T-helper 1 cell treated with Interleukin-12 subunit alpha and Interleukin-12 subunit beta and Interleukin-4 antibody, amounts not matched to agents 30 ng/mL and 1 ng/mL, for 36 hours (primary cell): ENCODE results near the gene CSTF3. TPM values are rescaled to one million over a fixed set of nuclear protein-coding genes. Genes with fewer than 3 reads are reported as not detected.
"Not testable (repeated sequence)": the region's sequence is repeated elsewhere in the genome, so short reads cannot be mapped to it uniquely, and the experiment has no call there.

Experiments used
- intact Hi-C: fragments of 100-400 bp; cut with micrococcal nuclease; formaldehyde crosslinking; loops from one replicate; pipeline ENCODE4 v1.15.1; 2024
- total RNA-seq: library from RNA; stranded (reverse); gene quantifications from 2 replicates; pipeline ENCODE4 v1.2.3, GENCODE V29; 2022

The CSTF3 gene
- total RNA-seq: 27.9 and 31.1 TPM in 2 replicates

DNA sequence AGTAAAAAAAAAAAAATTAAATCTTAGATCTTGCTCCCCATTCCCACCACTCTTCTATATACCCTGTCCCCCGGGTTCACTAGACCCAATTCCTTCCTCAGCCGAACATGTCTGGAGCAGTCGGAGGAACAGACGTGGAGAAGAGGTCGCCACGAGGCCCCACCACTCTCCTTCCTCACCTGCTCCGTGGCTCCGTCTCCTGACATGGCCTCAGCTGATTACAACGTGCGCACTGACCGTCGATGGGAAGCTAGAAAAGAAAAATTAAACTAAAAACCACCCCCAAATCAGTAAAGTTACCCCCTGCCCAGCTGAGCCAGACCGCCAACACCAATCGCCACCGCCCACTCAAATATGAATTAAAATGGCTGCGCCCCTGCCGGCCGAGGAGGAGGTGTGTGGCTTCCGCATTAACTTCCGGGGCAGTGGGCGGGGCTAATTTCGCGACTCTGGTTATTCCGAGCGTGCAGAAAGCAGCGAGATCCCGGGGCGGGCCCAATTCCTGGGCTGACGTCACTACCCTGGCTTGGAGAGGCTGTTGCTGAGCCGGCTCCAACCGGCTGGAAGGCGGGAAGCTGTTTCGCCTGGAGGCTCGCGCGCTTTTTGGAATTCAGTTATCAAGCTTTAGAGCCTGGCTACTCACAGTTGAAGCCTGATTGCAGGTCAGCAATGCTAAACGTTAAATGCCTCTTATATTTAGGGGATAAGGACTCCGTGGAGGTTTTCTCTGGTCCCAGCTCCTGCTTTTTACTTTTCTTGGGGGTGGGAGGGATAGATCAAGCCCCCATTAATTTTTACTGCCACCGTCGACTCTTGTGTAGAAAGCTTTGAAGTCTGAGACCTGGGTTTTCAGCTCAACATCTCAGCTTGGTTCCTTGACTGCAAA is at the start of gene CSTF3:
CSTF3 (minus strand) TSS at position 361 of the 886 bp plus-strand sequence; CDS start at position 206, 155 bp downstream.
- intact Hi-C loops: loop anchor here (1.0 to 10.0 kb wide), 16 partner anchors 18 to 1753 kb away; partner anchors contain the start of genes ABTB2, APIP, C11orf91 and CAPRIN1

DNA sequence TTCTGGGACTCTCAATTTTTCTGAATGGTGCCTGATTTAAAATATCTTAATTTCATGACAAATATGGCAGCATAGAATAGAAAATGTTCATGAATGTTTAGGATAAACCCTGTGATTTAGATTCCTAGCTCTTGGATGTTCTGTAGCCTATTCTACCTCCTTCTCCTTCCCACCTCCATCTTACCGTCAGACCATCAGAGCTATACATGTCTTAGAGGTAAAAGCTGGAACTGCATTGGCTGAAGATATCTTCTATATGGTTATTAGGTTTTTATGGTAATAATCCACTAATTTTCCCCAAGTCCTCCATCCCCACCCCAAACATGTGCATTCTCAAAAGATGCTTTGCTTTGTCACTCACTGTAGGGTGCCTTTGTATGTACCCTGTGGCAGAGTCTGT is 46.9 kb upstream of the CSTF3 start:
- intact Hi-C loops: no loop called here

DNA sequence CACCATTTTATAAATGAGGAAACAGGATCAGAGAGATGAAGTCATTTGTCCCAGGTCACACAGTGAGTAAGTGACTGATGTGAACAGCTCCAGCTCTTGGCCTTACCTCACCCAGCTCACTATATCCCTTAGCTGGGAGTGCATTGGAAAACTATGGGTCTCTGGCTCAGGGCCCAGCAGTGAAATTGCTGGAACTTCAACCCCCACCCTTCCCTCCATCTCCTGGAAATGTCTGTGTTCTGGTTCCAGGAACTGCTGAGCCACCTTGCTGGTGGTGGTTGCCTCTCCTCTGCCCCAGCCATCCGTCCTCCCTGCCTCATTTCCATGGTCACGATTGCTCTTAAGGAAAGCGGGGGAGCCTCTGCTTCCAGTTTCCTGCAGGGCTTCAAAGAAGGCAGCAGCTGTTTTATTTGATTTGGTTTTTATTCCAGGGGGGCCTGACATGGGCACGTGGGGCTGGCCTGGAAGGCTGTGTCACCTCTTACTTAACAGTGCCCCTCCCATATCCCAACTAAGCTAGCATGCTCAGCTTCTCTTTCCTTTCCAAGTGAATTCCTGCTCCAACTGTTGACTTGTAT is 46.2 kb upstream of the CSTF3 start:
- intact Hi-C loops: no loop called here

DNA sequence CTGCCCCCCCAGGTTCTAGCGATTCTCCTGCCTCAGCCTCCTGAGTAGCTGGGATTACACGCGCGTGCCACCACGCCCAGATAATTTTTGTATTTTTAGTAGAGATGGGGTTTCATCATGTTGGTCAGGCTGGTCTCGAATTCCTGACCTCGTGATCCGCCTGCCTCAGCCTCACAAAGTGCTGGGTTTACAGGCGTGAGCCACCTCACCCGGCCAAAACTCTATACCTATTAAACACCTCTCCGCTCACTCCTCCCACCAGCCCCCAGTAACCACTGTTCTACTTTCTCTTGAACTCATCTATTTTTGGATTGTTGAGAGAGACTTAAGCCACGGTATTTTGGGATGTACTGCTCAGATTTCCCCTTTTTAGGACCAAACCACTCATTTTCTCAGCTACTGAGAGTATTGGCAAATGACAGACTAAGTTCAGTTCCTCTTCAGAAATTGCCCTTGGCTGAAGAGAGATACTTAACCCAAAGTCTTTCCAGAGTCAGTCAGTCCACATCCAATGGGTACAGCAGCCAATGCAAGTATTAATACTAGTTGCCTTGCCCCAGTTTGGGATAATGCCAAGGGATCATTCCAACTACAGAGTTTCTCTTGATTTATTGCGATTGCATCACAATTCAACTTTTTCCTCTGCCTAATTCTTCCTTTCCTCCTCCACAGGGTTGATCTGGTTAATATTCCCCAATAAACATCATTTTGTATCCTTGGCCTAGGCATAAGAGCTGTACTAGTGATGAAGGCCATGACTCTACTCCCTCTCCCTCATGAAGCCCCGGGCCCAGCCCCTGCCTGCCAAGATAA is 36.8 kb upstream of the CSTF3 start:
- intact Hi-C loops: no loop called here

DNA sequence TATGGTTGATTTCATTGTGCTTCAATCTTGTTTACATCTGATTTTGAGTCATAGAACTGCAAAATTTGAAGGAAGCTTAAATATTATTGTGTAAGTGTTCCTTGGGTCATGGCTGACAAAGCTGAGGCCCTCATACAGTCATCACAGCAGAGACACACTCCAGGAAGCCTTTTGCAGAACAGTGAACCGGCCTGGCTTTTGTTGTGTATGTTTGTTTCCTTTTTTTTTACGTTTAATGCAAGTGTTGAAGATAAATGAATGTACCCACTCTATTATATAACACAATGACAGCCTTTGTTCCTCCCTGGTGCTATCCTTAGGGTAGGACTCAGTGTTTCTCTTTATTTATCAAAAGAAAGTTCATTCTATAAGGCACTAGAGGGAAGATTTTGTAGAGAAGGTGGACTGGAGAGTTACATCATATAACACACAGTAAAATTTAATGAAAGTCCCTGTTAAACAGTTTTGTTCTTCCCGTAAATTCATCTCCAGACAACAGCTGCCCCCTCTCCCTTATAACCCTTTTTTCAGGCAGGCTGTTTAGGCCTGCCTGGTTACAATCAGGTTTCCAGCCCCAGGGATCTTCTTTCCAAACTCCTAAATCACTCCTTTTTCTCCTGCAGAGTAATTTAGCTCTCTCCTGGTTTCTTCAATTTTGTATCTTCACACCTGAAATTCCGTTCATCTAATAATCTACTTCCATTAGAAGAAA is 34.3 kb upstream of the CSTF3 start:
- intact Hi-C loops: no loop called here

DNA sequence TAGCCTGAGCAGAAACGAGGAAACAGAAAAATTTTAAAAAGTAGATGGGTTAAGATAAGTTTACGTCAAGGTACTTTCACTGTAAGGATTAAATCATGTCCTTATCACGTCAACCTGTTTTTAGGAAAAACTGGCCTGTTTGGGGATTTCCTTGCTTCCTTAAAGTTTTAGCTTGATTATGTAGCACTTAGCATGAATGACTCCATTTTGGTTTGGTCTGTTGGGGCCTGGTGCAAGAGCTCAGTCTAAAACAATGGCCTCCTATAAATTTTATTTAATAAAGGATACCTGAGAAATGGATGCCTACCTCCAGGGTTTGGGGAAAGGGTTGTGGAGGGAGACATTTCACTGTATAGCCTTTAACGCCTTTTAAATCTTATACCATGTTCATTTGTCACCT is 33.2 kb upstream of the CSTF3 start:
- intact Hi-C loops: no loop called here

DNA sequence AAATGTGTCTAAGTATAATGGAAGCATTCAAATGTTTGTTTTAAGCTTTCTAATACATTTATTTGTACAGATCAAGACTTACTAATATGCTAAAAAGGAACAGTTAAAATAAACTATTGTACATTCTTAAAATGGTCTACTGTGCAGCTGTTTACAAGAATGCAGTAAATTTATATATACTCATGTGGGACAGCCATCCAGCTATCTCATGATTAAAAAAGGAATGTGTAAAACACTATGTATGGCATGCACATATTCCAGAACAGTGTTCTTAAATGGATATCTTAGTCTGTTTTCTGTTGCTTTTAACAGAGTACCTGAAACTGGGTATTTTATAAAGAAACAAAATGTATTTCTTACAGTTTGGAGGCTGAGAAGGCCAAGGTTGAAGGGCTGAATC is 30.2 kb upstream of the CSTF3 start:
- intact Hi-C loops: no loop called here

DNA sequence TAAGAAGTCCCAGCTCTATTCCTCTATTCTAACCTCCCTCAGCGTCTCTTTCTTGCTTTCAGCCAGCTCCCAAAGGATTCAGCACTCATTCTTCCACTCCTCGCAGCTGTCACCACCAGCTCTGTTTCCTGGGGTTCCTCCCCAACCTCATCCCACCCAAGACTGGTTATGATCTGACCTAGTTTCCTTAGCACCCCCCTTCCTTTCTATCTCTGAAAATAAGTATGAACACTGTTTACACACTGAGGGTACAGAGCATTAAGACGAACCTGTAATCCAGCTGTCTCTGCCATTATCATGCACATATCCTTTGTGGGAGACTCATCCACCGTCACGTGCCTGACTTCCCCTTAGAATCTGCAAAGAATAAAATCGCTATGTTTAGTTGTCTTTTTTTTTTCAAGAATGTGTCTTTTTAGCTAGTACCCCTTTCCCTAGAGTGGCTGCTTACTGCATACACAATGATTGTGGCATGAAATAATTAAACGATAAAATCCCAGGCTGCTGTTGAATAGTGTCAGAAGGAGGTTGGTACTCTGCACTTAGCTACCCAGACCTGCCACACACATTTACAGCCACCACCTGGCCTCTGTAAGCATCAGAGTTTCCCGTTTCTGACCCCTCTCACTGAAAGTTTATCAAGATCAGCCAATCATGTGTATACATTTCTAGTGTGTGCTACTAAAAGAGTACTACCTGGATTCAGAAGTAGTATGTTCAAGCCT is 26.9 kb upstream of the CSTF3 start:
- intact Hi-C loops: no loop called here

DNA sequence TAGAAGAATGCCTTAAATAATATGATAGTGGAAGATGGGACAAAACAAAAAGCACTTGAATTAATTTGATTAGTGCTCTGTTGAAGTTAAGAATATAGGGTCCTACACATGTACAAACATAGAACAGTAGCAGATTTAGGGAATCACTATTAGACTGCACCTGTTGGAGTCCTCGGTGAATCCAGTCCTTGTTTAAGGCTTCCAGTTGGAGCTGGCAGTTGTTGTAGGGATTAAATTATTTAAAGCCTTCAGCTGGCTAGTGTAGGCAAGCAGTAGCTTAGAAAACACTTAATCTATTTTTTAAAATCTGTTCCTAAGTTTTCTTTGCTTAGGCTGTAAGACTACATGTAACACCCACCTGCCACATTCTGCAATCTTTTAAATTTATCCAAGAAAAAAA is 24.5 kb upstream of the CSTF3 start:
- intact Hi-C loops: no loop called here

DNA sequence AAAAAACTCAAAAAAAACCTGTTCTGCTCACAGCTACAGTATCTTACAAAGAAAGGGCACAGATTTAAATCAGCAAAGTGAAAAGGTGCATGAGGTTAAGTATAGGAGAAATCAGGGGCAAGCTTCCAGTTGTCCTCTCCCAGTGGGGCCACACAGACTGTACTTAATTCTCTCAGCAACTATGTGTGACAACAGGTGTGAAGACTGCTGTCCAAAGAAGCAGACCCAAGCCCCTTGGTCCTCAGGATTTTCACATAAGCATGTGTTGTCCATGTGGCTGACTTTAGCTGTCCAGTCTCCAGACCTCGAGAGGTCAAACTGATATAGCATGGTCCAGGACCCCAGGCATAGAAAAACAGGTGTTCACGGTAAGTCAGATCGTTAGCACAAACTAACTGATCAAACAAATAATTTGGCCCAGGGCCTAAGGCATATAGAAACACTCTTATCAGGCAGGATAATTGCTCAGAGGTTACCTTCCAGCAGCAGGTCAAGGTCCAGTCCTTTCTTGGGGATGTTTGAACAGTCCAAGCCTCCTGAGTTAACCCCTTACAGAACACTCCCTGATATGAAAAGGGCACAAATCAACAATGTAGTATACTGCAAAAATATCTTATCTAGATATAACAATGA is 21.1 kb upstream of the CSTF3 start:
- intact Hi-C loops: no loop called here

DNA sequence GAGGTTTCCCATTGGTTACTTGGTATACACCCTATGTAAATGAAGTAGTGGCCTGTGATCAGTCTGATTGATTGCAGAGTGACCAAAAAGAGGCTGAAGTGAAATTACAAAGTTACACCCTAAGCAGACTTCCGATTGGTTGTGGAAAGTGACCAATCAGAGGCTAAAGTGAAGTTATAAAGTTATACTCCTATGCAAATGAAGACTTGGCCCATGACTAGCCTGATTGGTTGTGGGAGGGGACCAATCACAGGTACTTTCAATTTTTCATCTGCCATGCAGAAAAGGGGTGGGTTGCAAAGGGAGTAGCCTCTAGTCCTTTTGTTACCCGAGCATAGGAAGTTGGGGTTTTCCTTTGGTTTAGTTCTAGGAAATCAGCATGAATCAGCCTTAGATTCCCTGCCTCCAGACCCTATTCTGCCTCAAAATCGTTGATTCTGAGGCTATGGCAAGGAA is 18.1 kb upstream of the CSTF3 start:
- intact Hi-C loops: loop anchor here (1.0 kb wide), 1 partner anchor 18 kb away; the partner anchor contains the start of gene CSTF3

DNA sequence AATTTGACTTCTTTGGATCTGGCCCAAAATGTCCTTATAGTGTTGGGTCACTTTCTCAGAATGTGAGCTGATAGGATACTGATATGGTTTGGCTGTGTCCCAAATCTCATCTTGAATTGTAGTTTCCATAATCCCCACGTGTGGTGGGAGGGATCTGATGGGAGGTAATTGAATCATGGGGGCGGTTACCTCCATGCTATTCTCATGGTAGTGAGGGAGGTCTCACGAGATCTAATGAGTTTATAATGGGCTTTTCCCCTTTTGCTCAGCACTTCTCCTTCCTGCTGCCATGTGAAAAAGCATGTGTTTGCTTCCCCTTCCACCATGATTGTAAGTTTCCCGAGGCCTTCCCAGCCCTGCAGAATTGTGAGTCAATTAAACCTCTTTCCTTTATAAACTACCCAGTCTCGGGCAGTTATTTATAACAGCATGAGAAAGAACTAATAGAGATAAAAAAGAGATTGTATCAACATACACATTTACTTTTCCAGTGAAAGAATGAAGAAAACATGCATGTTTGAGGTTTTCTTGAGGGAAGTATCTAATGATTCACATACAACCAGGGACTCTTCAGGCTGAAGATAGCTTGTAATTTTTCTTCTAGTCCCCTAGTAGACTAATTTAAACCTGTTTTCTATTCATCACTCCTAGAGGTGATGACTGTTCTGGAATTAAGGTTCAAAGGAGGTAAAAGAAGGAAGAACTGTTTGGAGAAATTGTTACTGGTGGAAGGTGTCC is 17.3 kb upstream of the CSTF3 start:
- intact Hi-C loops: loop anchor here (1.0 kb wide), 1 partner anchor 17 kb away; the partner anchor contains the start of gene CSTF3

DNA sequence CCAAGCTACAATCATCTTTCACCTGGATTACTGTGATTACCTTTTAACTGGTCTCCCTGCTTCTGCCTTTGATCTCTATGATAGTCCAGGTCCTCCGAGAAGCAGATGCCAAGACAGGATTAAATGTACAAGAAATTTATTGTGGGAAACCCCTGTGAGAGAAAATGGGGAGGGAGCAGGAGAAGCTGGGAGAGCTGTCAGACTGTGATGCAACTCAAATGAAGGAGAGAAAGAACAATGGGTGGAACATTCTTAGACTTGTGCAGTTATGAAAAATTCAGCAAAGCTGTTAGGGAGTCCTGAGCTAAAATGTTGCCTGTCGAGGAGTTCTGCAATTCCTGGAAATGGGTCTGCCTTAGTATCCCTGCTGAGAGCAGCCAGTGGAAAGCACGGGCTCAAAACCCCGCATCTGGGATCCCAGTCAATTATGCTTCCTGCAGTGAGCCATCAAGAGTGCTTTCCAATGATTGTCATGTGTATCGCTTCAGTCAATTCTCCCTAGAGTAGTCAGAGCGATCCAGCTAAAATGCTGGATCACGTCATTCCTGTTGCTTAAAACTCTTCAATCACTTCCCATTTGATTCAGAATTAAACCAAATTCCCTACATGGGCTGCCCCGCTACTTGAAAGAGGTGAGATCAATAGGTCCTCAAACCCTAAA is 16.5 kb upstream of the CSTF3 start:
- intact Hi-C loops: no loop called here

DNA sequence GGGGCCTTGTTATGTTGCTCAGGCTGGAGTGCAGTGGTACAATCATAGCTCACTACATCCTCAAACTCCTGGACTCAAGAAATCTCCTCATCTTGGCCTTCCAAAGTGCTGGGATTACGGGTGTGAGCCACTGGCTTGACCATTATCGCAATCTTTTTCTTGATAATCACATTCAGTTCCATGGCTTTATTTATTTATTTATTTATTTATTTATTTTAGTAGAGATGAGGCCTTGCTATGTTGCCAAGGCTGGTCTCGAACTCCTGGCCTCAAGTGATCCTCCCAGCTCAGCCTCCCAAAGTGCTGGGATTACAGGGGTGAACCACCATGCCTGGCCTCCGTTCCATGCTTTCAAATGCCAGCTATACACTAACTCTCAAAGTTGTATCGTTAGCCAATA is 15.5 kb upstream of the CSTF3 start:
- intact Hi-C loops: not testable (repeated sequence)

DNA sequence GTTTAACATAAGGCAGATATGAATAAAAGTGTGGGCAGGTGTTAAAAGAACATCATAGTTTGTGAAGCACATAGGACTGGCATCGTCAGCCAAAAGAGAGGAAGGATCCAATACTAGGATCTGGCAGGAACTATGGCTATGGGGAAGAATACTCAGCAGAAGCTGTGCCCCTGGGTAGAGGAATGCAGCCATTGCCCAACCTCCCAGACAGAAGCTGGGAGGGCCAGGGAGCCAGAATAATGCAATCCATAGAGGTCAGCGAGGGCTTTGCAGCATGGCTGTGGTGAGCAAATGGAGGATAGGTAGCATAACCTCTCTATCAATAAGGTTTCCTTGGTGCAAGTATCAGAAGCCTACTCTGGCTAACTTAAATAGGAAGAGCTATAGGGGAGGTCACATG is 11.7 kb upstream of the CSTF3 start:
- intact Hi-C loops: no loop called here

DNA sequence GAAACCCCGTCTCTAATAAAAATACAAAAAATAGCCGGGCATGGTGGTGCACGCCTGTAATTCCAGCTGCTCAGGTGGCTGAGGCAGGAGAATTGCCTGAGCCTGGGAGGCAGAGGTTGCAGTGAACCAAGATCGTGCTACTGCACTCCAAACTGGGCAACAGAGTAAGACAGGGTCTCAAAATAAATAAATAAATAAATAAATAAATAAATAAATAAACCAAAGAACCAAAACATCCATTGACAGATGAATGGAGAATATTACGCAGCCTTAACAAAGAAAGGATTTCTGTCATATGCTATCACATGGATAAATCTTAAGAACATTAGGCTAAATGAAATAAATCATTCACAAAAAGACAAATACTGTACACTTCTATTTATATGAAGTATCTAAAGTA is 11.1 kb upstream of the CSTF3 start:
- intact Hi-C loops: no loop called here

DNA sequence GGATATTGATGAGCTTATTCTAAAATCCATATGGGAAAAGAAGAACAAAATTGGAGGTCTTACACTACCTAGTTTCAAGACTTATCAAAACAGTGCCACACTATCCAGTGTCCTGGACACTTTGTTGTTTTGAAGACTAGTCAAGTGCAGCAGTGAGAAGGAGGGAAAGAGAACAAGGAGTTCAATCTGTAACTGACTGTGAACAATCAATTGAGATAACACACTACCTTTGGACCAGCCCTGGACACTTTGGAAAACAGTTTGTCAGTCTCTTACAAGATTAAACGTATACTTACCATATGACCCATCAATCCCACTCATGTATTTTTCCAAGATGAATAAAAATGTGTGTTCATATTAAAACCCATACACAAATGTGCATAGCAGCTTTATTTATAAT is 10.0 kb upstream of the CSTF3 start:
- intact Hi-C loops: no loop called here

DNA sequence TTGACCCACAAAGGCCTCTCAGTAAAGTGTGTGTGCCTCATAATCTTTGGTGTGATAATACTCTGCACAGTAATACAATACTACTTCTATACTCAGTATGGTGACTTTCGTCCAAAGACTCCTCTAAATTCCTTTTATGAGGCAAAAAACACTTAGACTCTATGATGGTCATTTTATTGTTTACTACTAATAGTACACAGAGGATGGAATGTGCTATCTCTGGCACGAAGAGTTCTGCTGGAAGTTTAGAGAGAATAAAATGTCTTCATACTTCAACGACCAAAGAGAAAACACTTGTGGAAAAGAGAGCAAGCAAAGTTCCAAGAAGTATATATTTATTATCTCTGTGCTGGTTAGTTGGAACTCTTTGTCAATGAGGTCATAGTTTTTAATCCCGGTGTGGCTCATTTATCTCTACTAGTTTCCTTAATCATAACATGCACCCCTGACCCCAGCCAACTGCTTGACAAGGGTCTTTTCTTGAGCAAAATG is 7.5 kb upstream of the CSTF3 start:
- intact Hi-C loops: loop anchor here (10.0 kb wide), 1 partner anchor 1746 kb away; the partner anchor contains the start of genes APIP and PDHX
